ENCODE results near the gene SZT2.

Gene SZT2

GRCh38 chr1:43460988-43461693, 71.4 kb downstream of the SZT2 start:
- DNase-seq: no peak
- in situ Hi-C loops (cut with HindIII; ENCODE audit: low pct_ligation_motif_present, low sequenced_read_pairs): no loop called here
- Histone ChIP-seq H3K27me3 (replicated peaks) (no peaks in the 10 kb centered on the region), H3K4me3 (ENCODE audit: low read depth, low read length) (no peak overlapping the region), H3K27ac (no peak overlapping the region), H3K36me3 (replicated peaks) (no peaks in the 10 kb centered on the region)
- TF ChIP-seq CTCF (IDR thresholded peaks at IDR 0.05; ENCODE audit: low read depth, low read length, missing control alignments): no peak

GRCh38 chr1:43463479-43463878, 73.8 kb downstream of the SZT2 start:
- Histone ChIP-seq H3K4me3 (ENCODE audit: low read depth, low read length) (no peak overlapping the region), H3K27me3 (replicated peaks) (no peaks in the 10 kb centered on the region), H3K36me3 (replicated peaks) (no peaks in the 10 kb centered on the region), H3K27ac (no peak overlapping the region)
- no peak for TF ChIP-seq CTCF (IDR thresholded peaks at IDR 0.05; ENCODE audit: low read depth, low read length, missing control alignments)
- no peak for DNase-seq
- in situ Hi-C loops (cut with HindIII; ENCODE audit: low pct_ligation_motif_present, low sequenced_read_pairs): no loop called here

GRCh38 chr1:43464681-43465504, 75.2 kb downstream of the SZT2 start:
- no peak overlapping the region for H3K4me3 ChIP-seq (ENCODE audit: low read depth, low read length)
- H3K27me3 ChIP-seq (replicated peaks): no peaks in the 10 kb centered on the region
- no peaks in the 10 kb centered on the region for H3K36me3 ChIP-seq (replicated peaks)
- in situ Hi-C loops (cut with HindIII; ENCODE audit: low pct_ligation_motif_present, low sequenced_read_pairs): no loop called here
- TF ChIP-seq CTCF (IDR thresholded peaks at IDR 0.05; ENCODE audit: low read depth, low read length, missing control alignments): no peak
- H3K27ac ChIP-seq: no peak overlapping the region
- no peak for DNase-seq

- no peak overlapping the region for H3K27ac ChIP-seq
- no peaks in the 10 kb centered on the region for H3K36me3 ChIP-seq (replicated peaks)
- no peak for DNase-seq
- H3K4me3 ChIP-seq (ENCODE audit: low read depth, low read length): no peak overlapping the region
- no peaks in the 10 kb centered on the region for H3K27me3 ChIP-seq (replicated peaks)
- TF ChIP-seq CTCF (IDR thresholded peaks at IDR 0.05; ENCODE audit: low read depth, low read length, missing control alignments): no peak
- in situ Hi-C loops (cut with HindIII; ENCODE audit: low pct_ligation_motif_present, low sequenced_read_pairs): no loop called here
These were observed 75.9 kb downstream of the SZT2 start for GRCh38 chr1:43465505-43466067.

GRCh38 chr1:43466403-43466802, 76.7 kb downstream of the SZT2 start:
- Histone ChIP-seq H3K27me3 (replicated peaks) (no peaks in the 10 kb centered on the region), H3K36me3 (replicated peaks) (no peaks in the 10 kb centered on the region), H3K4me3 (ENCODE audit: low read depth, low read length) (no peak overlapping the region), H3K27ac (no peak overlapping the region)
- in situ Hi-C loops (cut with HindIII; ENCODE audit: low pct_ligation_motif_present, low sequenced_read_pairs): no loop called here
- DNase-seq: no peak
- TF ChIP-seq CTCF (IDR thresholded peaks at IDR 0.05; ENCODE audit: low read depth, low read length, missing control alignments): no peak
